GM12878 (cell line): ENCODE measurements around the gene ACKR1. TPM values are rescaled to one million over a fixed set of nuclear protein-coding genes. Genes with fewer than 3 reads are reported as not detected.

Experiments used
- ATAC-seq: fragments of 200-7000 bp; cut with Tn5 transposase; 3 replicates; pipeline ENCODE4 v1.9.1; 2020; ENCODE audit warnings: mild to moderate bottlenecking, moderate library complexity
- BruUV-seq: library from RNA; stranded (reverse); fragments of 400-500 nt; replicated peaks from 2 replicates; lab custom pipeline; 2021; lab: Mats Ljungman, UMichigan
- CTCF ChIA-PET: fragments of 300-600 bp; sonication (Branson Sonifier 250); formaldehyde crosslinking; extraction: SDS; loops from one replicate; lab custom pipeline; 2021; ENCODE audit warnings: inconsistent platforms; lab: Yijun Ruan, JAX
- POLR2A ChIA-PET: fragments of 350-600 bp; formaldehyde crosslinking; extraction: SDS; loops from one replicate; lab custom pipeline; 2021; ENCODE audit warnings: inconsistent platforms; lab: Charles Lee
- RAD21 ChIA-PET: fragments of 300-600 bp; sonication (Branson Sonifier 250); formaldehyde crosslinking; loops from one replicate; lab custom pipeline; 2023; ENCODE audit warnings: antibody characterized with exemption; ENCODE audit not compliant: unreplicated experiment; lab: Charles Lee
- SMC1A ChIA-PET: fragments of 300-600 bp; sonication (Branson Sonifier 250); formaldehyde crosslinking; loops from one replicate; lab custom pipeline; 2023; ENCODE audit not compliant: unreplicated experiment, uncharacterized antibody; lab: Charles Lee
- DNase-seq: peaks from one replicate; pipeline ENCODE4 v3.0.0-alpha.2; 2011; ENCODE audit warnings: low read depth, low spot score
- FAIRE-seq: peaks from 3 replicates; lab custom pipeline; 2011; peaks lifted over from hg19 to GRCh38; lab: Jason Lieb, UNC
- H2AFZ ChIP-seq: 2 replicates; pipeline ENCODE4 v1.6.0; 2011; ENCODE audit warnings: low read depth, low read length, control low read depth; ENCODE audit not compliant: control insufficient read depth
- H3K27ac ChIP-seq: 2 replicates; pipeline ENCODE4 v1.5.1; 2011; ENCODE audit warnings: control low read depth; ENCODE audit not compliant: control insufficient read depth, insufficient read depth
- H3K27me3 ChIP-seq, 2 experiments: replicated peaks in 1 of 2; 2 replicates each; pipeline versions ENCODE4 v1.6.0 to v1.6.1; 2011; ENCODE audit warnings: low read length in 1 of 2; ENCODE audit not compliant: control insufficient read depth in 2 of 2, insufficient read depth in 2 of 2
- H3K36me3 ChIP-seq, 2 experiments: 2 replicates each; pipeline ENCODE4 v1.5.1; 2011; ENCODE audit warnings: low read length in 1 of 2; ENCODE audit not compliant: control insufficient read depth in 2 of 2, insufficient read depth in 2 of 2
- H3K4me1 ChIP-seq: 2 replicates; pipeline ENCODE4 v1.6.1; 2011; ENCODE audit warnings: mild to moderate bottlenecking, low read length, moderate library complexity, mixed read lengths; ENCODE audit not compliant: control insufficient read depth, insufficient read depth
- H3K4me2 ChIP-seq: 2 replicates; pipeline ENCODE4 v1.6.0; 2011; ENCODE audit warnings: control low read depth; ENCODE audit not compliant: control insufficient read depth, insufficient read depth
- H3K4me3 ChIP-seq: fragments of 200-600 bp; sonication (generic); 2 replicates; pipeline ENCODE4 v1.5.1; 2016
- H3K79me2 ChIP-seq: 2 replicates; pipeline ENCODE4 v1.6.0; 2011; ENCODE audit warnings: low read length; ENCODE audit not compliant: control insufficient read depth, insufficient read depth
- H3K9ac ChIP-seq: 2 replicates; pipeline ENCODE4 v1.8.0; 2011; ENCODE audit warnings: low read length, control low read depth, mixed read lengths; ENCODE audit not compliant: control insufficient read depth, insufficient read depth
- H3K9me3 ChIP-seq: replicated peaks from 3 replicates; pipeline ENCODE4 v1.5.1; 2011; ENCODE audit warnings: mild to moderate bottlenecking, low read length; ENCODE audit not compliant: control insufficient read depth, insufficient read depth
- H4K20me1 ChIP-seq: 2 replicates; pipeline ENCODE4 v1.6.0; 2011; ENCODE audit not compliant: control insufficient read depth, insufficient read depth
- CEBPB ChIP-seq, 2 experiments: fragments of 150-350 bp in 1 of 2; IDR thresholded peaks; 2 replicates each; pipeline ENCODE4 v1.6.1; 2012 to 2014; ENCODE audit warnings: low read depth in 2 of 2, low read length in 2 of 2, borderline replicate concordance in 1 of 2, inconsistent platforms in 1 of 2
- CREB1 ChIP-seq: IDR thresholded peaks from 2 replicates; pipeline ENCODE4 v1.6.1; 2012; ENCODE audit warnings: low read depth, mild to moderate bottlenecking, inconsistent platforms
- NFIC ChIP-seq: IDR thresholded peaks from 2 replicates; pipeline ENCODE4 v1.6.1; 2012; ENCODE audit warnings: low read depth, mild to moderate bottlenecking, inconsistent platforms, low read length, moderate library complexity
- ZZZ3 ChIP-seq: IDR thresholded peaks from 2 replicates; pipeline ENCODE4 v1.6.1; 2011; ENCODE audit warnings: low read depth; ENCODE audit not compliant: control insufficient read depth, insufficient read length
- WGBS: methylation state at CpG from one replicate; pipeline ENCODE4 v1.1.6; 2016; ENCODE audit warnings: low lambda C conversion rate; ENCODE audit not compliant: insufficient replicate concordance, insufficient coverage; ENCODE audit errors: missing lambda C conversion rate; 5-methylcytosine and 5-hydroxymethylcytosine counted together
- in situ Hi-C: fragments of 300-500 bp; cut with MboI; formaldehyde crosslinking; loops from 9 replicates; pipeline ENCODE4 v1.14.3; 2018; ENCODE audit warnings: mixed read lengths
- intact Hi-C: fragments of 100-400 bp; cut with micrococcal nuclease; formaldehyde crosslinking; loops from one replicate; pipeline ENCODE4 v1.14.2; 2022; ENCODE audit not compliant: unreplicated experiment
- polyA plus RNA-seq, 11 experiments: library from polyadenylated mRNA; depleted of rRNA in 4 of 11; unstranded in 6 of 11; stranded (reverse) in 5 of 11; fragments of >200 nt; fragmentation: Nextera tagmentation in 4 of 11; fragmentation: Illumina TruSeq in 1 of 11; extraction: Ambion mirVana in 4 of 11; extraction: Trizol in 1 of 11; gene quantifications; 1 replicate in 1 of 11; 2 replicates in 10 of 11; pipeline versions ENCODE4 v1.2.1 to v1.2.3, GENCODE V29; 2011 to 2016; ENCODE audit warnings: inconsistent platforms in 2 of 11, missing spikeins in 2 of 11, low read depth in 1 of 11
- total RNA-seq, 4 experiments: library from RNA; depleted of rRNA in 3 of 4; stranded (reverse); fragments of >200 nt in 3 of 4; fragmentation: Illumina TruSeq in 1 of 4; extraction: Trizol in 1 of 4; gene quantifications; 2 replicates each; pipeline versions ENCODE4 v1.2.1 to v1.2.3, GENCODE V29; 2013 to 2021
- TF ChIP-seq, protein P1 (sequence below): fragments of 450-650 bp; IDR thresholded peaks from 2 replicates; pipeline ENCODE4 v1.6.1; 2017; ENCODE audit warnings: antibody characterized with exemption, mild to moderate bottlenecking, moderate library complexity

Gene ACKR1
- total and polyA plus RNA-seq, 10 of the 15 experiments (the other 5 are each of a cell fraction or from before 2014, with no cell fraction given), result 0.06 to 1.8 (median 0.38) TPM; not detected in 1

DNA sequence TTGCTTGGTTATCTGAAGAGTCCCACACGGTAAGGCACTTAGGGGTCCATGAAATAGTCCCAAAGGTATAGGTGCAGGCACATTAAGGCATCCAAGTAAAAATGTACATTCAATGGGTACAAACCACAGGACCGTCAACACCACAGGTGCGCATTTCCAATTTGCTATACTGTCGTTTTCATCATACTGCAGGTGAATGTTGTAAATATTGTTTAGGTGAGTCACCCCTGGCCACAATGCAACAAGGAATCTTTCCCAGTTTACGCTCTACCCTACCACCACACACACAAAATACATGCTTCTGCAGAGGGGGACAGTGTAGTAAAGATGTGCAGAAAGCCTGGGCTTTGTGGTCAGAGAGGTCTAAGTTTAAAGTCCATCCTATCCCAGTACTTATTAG is 19.6 kb upstream of the ACKR1 start (continued):
- TF ChIP-seq, protein P1, sequence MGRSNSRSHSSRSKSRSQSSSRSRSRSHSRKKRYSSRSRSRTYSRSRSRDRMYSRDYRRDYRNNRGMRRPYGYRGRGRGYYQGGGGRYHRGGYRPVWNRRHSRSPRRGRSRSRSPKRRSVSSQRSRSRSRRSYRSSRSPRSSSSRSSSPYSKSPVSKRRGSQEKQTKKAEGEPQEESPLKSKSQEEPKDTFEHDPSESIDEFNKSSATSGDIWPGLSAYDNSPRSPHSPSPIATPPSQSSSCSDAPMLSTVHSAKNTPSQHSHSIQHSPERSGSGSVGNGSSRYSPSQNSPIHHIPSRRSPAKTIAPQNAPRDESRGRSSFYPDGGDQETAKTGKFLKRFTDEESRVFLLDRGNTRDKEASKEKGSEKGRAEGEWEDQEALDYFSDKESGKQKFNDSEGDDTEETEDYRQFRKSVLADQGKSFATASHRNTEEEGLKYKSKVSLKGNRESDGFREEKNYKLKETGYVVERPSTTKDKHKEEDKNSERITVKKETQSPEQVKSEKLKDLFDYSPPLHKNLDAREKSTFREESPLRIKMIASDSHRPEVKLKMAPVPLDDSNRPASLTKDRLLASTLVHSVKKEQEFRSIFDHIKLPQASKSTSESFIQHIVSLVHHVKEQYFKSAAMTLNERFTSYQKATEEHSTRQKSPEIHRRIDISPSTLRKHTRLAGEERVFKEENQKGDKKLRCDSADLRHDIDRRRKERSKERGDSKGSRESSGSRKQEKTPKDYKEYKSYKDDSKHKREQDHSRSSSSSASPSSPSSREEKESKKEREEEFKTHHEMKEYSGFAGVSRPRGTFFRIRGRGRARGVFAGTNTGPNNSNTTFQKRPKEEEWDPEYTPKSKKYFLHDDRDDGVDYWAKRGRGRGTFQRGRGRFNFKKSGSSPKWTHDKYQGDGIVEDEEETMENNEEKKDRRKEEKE, result no peak
- TF ChIP-seq ZZZ3, result no peak

DNA sequence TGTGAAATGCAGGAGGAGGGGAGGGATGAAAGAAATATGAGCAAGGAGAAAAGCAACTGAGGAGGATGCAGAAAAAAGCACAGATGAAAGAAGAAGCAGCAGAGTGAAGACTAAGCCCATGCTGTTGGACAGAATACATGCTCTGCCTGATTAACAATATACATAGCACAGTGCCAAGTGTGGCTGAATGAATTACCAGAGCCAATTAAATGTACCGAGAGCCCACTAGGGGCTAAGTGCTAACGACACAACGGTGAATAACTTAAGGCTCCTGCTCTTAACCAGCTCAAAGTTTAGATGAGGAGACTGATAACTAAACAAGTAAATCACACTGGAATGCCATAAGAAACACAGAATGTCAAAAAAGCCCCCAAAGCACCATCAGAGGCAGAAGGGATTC is 17.6 kb upstream of the ACKR1 start:
- intact Hi-C loops, result no loop called here
- in situ Hi-C loops, result no loop called here
- ATAC-seq (no peak), DNase-seq (no peak), FAIRE-seq (no peak)
- ChIA-PET RAD21 (no interaction called here), SMC1A (no interaction called here), CTCF (no interaction called here), POLR2A (no interaction called here)
- TF ChIP-seq CREB1 (no peak), NFIC (no peak), CEBPB (IDR thresholded peaks at IDR 0.05; ENCODE audit: borderline replicate concordance in 1 of 2, low read depth in 2 of 2, low read length in 2 of 2) (no peak)
- Histone ChIP-seq H3K9ac (no peak overlapping the region), H3K4me1 (no peaks in the 10 kb centered on the region), H3K4me2 (no peak overlapping the region), H3K4me3 (no peak overlapping the region), H3K36me3 (no peaks in the 10 kb centered on the region), H2AFZ (no peak overlapping the region), H4K20me1 (no peaks in the 10 kb centered on the region), H3K9me3 (no peaks in the 10 kb centered on the region), H3K79me2 (no peaks in the 10 kb centered on the region), H3K27ac (no peak overlapping the region), H3K27me3 (peaks cover 4 to 6% of the 10 kb centered on the region in 2 experiments; a peak in 2 of 4 replicates)
- WGBS, result 86% methylated on average over 3 of the region's 3 CpGs
- no TSS peak for BruUV-seq
